MM.1S (cell line): ENCODE data around the gene ERICH6B.

Experiments used
- CTCF ChIP-seq: fragments of 300-600 bp; sonication (generic); IDR thresholded peaks from 2 replicates; pipeline ENCODE4 v1.5.1; 2016; ENCODE audit warnings: antibody characterized with exemption, low read length, mixed read lengths
- EZH2 ChIP-seq: fragments of 300-600 bp; sonication (generic); optimal IDR thresholded peaks from 2 replicates; pipeline ENCODE3; 2017; ENCODE audit warnings: low read depth, mild to moderate bottlenecking, antibody characterized with exemption, low read length, mixed read lengths

GRCh38 chr13:45598597-45598996, 16.9 kb downstream of the ERICH6B start:
- TF ChIP-seq CTCF = no peak
- TF ChIP-seq EZH2 = no peak
